Measurements from ENCODE around the gene PACS1.
"Not testable (repeated sequence)": the region's sequence is repeated elsewhere in the genome, so short reads cannot be mapped to it uniquely, and the experiment has no call there.

The PACS1 gene

DNA sequence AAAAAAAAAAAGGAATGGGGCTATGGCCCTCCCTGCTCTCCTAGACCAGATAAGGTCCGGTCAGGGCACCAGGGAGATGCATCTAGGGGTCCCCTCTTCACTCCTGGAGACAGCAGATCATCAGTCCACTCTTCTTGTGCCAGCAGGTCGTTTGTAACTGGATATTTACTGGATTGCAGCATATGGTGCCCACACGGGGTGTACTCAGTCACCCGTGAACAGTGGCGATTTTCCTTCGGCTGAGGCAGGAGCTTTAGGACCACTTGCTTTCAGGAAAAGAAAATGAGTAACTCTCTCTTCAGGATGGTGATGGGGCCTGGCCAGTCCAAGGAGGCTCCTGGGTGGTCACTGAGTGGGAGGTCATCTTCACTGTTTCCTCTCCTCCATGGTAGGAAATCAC is 160.1 kb downstream of the PACS1 start:
- FAIRE-seq: no peak

DNA sequence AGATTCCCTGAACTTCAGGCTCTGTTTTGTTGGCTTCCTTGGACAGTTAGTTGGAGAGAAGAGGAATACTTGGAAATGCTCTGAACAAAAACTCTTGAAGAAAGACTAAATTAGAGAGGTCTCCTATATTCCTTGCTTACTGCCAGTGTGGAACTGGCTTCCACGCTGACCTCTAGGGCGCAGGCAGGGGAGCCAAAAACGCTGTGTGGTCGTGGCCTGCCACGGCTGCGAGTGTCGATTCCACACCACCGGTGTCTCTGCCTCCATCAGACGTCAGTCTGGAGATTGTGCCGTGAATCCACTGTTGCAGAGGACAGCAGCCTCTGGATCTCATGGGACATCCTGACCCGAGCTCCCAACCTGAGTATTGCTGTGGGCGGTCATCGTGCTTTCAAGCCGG is 160.9 kb downstream of the PACS1 start:
- FAIRE-seq: no peak

DNA sequence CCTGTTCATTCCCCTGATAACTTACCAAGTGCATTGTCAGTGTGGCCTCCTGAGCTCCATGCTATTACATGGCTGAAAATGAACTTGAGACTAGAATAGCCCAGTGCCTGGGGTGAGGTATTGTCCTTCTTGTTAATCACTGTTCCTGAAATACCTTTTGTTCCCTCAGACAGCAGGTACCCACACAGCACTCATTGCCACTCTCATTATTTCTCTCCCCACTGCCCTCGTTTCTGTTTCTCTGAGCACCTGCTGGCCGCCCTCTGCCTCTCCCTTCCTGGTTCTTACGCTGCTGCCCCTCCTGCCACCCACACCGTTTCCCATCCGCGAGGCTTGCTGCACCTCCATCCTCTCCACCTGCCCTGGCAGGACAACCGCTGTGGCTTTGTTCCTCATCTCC is 161.5 kb downstream of the PACS1 start:
- no peak for FAIRE-seq

DNA sequence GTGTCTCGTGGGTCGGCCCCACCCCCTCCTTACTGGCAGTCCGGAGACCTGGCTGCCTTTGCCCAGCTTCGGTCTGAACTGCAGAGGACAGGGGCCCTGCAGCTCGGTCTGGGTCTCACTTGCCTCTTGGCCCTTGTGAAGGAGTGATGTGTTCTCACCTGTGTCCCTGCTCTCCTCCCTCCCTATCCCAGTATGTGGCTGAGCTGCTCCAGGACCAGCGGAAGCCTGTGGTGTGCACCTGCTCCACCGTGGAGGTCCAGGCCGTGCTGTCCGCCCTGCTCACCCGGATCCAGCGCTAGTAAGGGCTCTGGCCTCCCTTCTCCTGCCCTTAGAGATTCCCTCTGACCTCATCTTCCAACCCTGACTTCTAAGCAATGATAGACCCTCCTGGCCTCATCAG is 162.7 kb downstream of the PACS1 start:
- no peak for FAIRE-seq

DNA sequence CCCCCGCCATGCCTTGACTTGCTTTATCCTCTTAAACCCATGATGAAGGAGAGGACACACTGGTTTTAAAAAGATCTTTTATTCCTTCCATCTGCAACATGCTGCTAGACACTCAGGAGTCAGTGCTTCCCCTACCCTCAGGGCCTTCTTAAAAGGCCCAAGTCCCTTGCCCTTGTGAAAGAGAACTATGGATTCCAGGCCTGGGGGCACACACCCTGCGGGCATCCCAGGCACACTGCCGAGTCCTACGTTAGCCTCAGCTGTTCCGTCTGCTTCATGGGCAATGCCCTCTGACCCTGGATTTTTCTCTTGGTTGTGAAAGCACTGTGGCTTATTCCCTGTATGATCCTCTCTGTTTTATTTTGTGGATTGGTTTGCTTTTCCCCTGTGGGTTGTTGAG is 163.2 kb downstream of the PACS1 start:
- FAIRE-seq: no peak

DNA sequence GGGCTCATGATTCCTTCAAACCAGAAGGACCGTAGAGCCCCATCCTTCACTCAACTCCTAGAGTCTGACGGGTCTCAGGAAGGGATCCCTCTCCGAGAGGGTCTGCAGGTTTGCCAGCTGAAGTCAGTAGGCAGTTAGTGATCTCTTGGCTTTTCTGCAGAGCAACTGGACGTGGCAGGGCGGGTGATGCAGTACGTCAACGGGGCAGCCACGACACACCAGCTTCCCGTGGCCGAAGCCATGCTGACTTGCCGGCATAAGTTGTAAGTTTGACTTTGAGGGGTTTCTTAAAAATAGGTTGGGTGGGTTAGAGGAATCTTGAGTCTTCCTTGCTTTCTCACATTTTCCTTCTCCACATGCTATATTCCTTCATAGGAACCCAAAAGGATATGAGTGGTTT is 165.1 kb downstream of the PACS1 start:
- no peak for FAIRE-seq

DNA sequence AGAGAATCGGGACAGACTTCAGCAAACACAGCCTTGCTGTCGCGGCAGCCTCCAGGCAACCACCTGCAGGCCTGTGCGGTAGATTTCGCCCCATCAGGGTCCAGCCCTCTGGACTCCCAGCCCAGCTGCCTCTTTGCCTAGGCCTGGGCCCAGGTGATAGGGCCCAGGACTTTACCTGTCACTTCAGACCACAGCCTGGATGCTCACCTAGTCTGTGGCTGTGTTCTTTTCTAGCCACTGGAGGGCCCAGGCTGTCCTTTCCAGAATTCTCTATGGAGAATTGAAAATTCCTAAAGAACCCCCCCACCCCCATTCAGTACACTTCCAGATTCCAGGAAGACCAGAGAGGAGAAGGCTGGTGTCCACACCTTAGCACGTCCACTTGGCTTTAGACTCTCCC is 167.8 kb downstream of the PACS1 start:
- FAIRE-seq: no peak

DNA sequence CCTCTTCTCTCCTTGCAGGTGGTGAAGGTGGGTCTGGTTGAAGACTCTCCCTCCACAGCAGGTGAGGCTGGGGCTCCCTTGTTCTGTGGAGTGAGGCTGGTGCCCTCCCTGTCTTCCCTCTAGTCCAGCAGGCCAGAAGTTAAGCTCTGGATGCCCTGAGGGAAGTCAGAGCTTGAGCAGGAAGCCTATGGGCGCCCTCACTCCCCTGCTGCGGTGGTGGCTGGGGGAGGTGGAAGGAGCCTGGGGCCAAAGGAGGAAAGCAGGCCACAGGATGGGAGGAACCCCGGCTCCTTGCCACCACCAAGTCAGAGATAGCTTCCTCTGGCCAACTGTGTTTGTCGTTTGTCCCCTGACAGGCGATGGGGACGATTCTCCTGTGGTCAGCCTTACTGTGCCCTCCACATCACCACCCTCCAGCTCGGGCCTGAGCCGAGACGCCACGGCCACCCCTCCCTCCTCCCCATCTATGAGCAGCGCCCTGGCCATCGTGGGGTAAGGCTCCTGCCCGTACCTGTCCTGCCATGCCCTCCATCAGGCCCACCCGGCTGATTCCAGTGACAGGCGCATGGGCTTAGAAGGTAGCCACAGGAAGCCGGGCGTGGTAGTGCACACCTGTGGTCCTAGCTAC is 168.8 kb downstream of the PACS1 start:
- FAIRE-seq: no peak

DNA sequence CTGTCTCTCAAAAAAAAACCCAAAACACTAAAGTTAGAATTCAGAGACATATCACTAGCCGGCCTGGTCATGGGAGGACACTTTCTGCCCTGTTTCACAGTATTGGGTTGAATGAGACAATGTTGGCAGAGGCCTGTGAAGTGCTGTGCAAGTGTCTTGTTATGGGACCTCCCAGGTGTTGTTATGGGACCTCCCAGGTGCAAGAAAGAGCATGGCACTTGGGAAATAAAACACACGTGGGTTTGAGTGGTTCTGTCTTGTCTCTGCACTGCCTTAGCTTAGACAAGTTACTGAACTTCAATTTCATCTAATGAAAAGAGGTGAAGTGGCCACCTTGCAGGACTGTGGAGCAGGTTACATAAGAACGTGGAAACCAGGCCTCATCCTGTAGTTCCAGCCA is 169.4 kb downstream of the PACS1 start:
- FAIRE-seq: no peak

DNA sequence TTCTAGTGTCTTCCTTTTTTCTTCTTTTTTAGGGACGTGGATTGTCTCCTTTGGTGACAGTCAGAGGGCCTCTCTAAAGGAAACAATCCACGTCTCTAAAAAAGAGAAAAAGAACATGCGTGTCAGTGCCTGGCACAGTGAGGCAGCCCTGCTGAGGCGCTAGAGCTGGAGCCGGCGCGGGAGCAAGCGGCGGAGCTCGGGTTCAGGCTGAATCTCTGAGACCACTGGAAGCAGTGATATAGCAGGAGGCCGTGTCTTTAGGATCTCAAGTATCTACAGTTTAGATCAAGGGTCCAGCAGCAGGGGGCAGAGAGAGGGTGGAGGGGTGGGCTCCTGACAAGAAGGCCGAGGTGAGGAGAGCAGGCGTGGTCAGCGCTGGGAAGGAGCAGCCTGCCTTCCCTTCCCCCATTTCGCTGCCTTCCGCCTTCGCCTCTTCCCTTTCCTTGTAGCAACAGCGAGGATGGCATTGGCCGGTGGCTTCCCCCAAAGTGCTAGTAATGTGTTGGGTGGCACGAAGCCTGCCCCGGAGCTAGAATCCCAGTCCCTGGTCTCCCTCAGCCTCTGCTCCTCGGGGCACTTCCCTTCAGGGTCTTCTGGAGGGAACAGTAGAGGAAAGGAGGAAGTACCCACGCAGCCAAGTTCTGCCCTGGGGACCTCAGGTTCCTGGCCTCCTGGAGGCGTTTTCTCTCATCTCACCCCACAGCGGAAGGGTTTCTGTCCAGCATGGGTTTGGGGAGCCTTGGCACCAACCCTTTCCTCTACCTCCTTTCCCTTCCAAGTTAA is 170.1 kb downstream of the PACS1 start:
- FAIRE-seq: no peak

DNA sequence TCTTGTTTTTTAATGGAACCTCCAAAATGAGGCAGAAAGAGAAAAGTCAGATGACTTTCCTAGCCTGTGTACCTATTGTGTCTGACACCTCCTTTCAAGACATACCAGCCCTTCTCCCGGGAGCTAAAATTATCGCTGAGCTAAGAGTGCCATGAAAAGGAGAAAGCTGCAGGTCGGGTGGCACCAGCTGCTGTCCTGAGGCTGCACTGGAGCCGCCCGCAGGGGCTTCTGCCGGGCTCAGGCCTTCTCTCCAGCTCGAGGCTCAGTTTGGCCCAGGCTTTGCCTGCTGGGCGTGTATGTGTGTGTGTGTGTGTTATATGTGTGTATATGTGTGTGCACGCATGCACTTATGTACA is 170.7 kb downstream of the PACS1 start:
- no peak for FAIRE-seq

DNA sequence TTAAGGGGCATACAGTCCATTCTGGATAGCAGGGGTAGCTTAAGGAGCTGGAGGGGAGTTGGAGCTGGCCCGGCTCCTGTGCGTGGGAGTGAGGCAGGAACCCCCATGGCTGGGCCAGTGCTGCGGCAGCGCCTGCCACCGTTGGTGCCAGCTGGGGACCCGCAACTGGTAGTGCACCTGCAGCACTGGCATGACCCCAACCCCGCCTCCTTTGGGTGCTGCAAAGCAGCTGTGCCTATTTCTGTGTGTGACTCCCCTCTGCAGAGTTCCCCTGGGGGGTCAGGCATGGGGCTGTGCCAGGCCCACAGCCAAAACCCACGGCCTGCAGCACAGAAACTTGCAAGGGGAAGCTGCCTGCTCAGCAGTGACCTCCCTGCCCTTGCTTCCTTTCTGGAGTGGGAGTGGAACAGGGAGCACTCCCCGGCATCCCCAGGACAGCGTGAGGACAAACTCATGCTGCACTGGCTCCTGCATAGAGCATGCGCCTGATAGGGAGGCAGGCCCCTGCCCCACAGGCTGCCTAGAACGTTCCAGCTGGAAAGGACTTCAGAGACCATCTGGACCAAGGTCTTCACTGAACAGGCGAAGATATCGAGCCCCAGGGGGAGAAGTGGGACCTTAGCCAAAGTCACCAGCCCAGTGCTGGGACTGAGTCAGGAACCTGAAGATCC is 172.2 kb downstream of the PACS1 start:
- no peak for FAIRE-seq

DNA sequence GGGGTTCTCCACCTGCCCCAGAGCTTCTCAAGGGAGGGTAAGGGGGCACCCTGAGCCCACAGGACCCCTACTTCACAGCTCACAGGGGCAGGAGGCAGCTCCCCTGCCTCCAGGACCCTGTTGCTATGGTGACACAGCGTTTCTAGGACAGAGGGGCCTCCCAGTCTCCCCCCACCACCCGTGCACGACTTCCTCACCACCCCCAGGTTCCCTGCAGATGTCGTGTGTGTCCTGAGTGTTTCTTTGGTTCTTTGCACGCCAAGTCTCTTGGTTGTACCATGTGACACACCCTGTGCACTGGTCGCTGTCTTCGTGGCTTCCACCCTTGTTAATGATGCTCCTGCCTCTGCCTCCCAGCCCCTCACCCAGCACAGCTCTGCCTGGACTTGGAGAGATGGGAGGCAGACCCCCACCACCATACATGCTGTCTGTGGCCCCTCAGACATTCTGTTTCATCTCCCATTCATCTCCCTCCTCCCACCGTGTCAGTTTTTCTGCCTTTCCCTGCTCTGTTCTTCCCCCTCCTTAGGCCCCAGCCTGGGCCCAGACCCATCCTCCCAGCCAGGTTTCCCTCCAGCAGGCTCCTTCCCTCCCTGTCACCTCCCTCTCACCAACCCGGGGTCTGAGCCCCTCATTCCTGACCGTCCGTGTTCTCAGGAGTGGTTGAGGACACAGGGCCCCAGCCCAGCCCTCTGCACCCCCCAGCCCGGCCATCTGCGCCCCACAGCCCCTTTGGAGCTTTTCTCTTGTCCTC is 173.9 kb downstream of the PACS1 start:
- no peak for FAIRE-seq

DNA sequence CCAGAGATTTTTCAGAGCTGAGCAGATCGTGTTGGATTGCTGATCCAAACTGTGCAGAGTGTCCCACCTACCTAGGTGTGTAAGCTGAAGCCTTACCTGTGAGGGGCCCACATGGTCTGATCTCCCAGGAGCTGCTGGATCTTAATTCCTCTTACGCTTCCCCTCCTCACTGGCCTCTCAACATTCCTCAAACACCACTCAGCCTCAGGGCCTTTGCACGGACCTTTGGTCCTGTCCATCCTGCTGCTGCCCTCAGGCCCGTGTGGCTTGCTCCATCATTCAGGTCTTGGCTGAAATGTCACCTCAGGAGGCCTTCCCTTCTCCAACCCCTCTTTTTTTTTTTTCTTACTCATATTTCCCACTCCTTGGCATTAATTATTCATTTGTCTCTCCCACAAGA is 177.2 kb downstream of the PACS1 start:
- FAIRE-seq: no peak

DNA sequence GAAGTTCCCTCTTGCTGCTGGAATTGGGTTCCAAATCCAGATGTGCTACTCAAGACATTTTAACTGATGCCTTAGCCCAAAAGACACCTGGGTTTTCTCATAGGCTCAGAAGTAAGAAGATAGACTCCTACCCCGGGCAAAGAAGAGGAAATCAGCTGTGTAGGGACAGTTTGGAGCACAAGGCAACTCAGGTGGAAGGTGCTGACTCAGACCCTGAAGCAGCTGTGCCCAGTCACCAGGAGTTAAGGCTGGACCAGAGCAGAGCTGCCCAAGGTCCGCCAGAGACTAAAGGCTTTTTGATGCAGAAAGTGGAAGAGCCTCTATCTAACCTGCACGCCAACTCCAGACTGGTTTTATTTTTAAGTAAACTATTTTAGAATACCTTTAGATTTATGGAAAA is 177.7 kb downstream of the PACS1 start:
- FAIRE-seq: no peak

DNA sequence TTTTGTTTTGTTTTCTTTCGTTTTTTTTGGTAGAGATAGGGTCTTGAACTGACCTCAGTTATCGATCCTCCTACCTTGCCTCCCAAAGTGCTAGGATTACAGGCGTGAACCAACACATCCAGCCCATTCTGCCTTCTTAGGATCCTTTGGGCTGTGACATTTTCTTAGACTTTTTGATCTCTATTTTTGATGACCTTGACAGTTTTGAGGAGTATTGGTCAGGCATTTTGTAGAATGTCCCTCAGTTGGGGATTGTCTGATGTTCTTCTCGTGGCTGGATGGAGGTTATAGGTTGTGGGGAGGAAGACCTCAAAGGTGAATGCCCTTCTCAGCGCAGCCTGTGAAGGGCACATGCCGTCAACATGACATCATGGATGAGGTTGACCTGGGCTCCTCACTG is 178.8 kb downstream of the PACS1 start:
- no peak for FAIRE-seq

DNA sequence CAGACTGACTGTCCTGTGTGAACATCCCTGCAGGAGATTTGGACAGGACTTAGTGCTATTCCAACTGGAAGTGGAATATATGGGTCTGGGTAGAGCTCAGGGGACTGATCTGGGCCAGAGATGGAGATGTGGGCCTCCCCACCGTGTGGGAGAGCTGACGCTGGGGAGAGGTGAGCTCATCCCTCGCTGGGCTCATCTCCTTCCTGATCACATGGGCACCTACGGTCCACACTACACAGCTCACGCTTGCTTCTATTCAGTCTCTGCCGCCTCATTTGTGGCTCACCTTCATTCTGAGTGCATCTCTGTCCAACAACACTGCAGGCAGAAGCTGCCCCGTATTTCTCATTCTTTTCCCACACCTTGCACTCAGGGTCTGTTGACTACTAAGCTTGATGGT is 181.7 kb downstream of the PACS1 start:
- no peak for FAIRE-seq

DNA sequence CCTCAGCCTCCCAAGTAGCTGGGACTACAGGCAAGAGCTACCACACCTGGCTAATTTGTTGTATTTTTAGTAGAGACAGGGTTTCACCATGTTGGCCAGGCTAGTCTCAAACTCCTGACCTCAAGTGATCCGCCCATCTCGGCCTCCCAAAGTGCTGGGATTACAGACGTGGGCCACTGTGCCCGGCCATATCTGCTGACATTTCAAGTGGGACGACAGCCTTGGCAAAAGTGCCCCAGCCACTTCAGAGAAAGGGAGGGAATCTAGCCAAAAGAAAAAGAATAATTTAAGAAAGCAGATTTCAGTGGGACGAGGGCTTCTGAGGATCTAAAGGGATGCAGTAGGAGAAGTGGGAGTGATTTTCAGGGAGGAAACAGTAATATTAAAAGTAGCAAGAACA is 183.0 kb downstream of the PACS1 start:
- FAIRE-seq: not testable (repeated sequence)

DNA sequence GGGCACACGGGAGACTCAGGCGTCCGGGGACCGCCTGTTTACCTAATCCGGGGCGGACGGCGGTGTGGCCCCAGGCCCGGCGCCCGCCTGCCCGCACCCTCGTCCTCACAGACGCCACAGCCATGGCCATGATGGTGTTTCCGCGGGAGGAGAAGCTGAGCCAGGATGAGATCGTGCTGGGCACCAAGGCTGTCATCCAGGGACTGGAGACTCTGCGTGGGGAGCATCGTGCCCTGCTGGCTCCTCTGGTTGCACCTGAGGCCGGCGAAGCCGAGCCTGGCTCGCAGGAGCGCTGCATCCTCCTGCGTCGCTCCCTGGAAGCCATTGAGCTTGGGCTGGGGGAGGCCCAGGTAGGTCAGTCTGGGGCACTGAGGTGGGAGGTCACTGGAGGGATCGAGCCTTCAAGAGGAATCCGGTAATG is 188.4 kb downstream of the PACS1 start:
- no peak for FAIRE-seq

DNA sequence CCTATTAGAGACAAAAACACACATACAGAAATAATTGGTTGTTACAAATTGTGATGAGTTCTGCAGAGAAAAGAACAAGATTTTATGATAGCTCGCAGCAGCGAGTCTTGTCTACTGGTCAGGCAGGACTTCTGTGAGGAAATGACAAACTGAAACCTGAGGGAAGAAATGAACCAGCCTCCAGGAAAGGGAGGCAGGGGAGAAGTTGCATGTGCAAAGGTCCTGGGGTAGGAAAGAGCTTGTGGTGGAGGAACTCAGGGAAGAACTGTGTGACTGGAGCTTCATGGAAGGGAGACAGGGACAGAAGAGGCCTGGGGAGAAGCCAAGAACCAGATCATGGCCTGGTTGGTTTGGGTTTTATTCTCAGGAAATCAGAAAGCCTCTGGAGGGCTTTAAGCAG is 189.2 kb downstream of the PACS1 start:
- no peak for FAIRE-seq

DNA sequence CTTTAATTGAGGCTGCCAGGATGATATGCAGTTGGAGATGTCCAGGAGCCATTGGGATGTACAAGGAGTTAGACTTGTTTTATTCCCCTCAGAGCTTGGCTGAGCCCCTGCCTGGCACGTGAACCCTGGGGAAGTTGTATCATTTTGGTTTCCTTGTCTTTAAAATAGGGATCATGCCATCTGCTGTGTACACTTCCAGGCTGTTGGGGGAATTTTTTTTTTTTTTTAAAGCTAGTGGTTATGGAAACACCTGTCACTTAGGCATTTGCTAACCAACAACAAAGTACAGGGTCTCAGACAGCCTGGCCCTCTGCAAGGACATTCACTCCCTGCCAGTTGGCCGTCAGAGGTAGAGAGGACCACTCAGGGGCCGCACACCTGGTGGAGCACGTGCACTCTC is 189.9 kb downstream of the PACS1 start:
- no peak for FAIRE-seq

DNA sequence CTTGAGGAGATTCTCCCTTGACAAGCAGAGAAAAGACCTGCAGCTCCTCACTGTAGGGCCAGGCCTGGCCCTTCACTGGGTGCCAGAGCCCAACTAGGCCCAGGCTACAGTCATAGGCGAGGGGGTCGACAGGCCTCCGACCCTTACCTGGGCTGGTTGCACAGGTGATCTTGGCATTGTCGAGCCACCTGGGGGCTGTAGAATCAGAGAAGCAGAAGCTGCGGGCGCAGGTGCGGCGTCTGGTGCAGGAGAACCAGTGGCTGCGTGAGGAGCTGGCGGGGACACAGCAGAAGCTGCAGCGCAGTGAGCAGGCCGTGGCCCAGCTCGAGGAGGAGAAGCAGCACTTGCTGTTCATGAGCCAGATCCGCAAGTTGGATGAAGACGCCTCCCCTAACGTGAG is 191.5 kb downstream of the PACS1 start:
- FAIRE-seq: no peak

DNA sequence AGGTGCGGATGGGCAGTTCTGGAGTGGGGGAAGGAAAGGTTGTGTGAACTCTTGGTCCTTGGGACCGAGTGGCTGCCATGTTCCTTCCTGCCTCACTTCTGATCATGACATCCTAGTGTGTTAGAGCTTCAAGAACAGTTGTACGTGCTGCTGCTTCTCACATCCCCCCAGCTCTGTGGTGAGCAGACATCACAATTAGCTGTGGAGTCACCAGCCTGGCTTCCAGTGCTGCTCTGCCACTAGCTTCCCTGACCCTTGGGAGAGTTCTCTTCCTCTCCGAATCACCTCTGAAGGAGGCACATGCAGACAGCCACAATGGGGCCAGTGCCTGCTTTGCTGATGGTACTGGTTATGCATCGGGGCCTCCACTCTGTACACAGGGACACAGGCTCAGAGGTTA is 192.1 kb downstream of the PACS1 start:
- FAIRE-seq: no peak

DNA sequence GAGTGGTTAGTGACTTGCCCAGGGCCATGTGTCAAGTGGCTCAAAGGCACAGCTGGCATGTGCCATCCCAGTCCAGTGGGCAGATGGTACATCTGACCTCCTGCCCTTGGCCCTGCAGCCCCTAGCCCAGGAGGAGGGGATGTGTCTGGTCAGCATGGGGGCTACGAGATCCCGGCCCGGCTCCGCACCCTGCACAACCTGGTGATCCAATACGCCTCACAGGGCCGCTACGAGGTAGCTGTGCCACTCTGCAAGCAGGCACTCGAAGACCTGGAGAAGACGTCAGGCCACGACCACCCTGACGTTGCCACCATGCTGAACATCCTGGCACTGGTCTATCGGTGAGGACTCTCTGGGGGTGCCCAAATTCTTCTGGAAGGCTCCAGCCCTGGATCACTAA is 192.6 kb downstream of the PACS1 start:
- no peak for FAIRE-seq

Data from A204.1 (cell line).